Loucy (cell line): ENCODE data around the gene PRSS23.

Source experiments
- H2AFZ ChIP-seq: fragments of 200-600 bp; sonication (generic); 2 replicates; pipeline ENCODE4 v1.6.0; 2016; ENCODE audit warnings: antibody characterized with exemption, mild to moderate bottlenecking, low read length, moderate library complexity
- H3F3A ChIP-seq: fragments of 200-600 bp; 2 replicates; pipeline ENCODE4 v1.6.0; 2016; ENCODE audit warnings: antibody characterized with exemption, low read depth, mild to moderate bottlenecking
- H3K27me3 ChIP-seq: fragments of 200-600 bp; sonication (generic); 2 replicates; pipeline ENCODE4 v1.6.1; 2014; ENCODE audit warnings: low read length, mild to moderate bottlenecking; ENCODE audit not compliant: insufficient read depth, poor library complexity, severe bottlenecking
- H3K36me3 ChIP-seq: fragments of 200-600 bp; sonication (generic); 2 replicates; pipeline ENCODE4 v1.6.1; 2016; ENCODE audit warnings: low read length; ENCODE audit not compliant: insufficient read depth
- H3K4me1 ChIP-seq: fragments of 200-600 bp; sonication (generic); 2 replicates; pipeline ENCODE4 v1.5.1; 2014; ENCODE audit warnings: low read length, mild to moderate bottlenecking; ENCODE audit not compliant: insufficient read depth, poor library complexity, severe bottlenecking
- H3K4me2 ChIP-seq: fragments of 200-600 bp; sonication (generic); 2 replicates; pipeline ENCODE4 v1.6.0; 2014; ENCODE audit warnings: antibody characterized with exemption, low read length, low read depth, mild to moderate bottlenecking; ENCODE audit not compliant: poor library complexity, severe bottlenecking
- H3K4me3 ChIP-seq: fragments of 200-600 bp; sonication (generic); 2 replicates; pipeline ENCODE4 v1.5.1; 2014; ENCODE audit warnings: low read length, mild to moderate bottlenecking, mixed read lengths; ENCODE audit not compliant: poor library complexity, severe bottlenecking
- H3K79me2 ChIP-seq: fragments of 200-600 bp; sonication (generic); 2 replicates; pipeline ENCODE4 v1.6.1; 2014; ENCODE audit warnings: low read length; ENCODE audit not compliant: insufficient read depth
- H3K9ac ChIP-seq: fragments of 200-600 bp; sonication (generic); 2 replicates; pipeline ENCODE4 v1.6.0; 2014; ENCODE audit warnings: mild to moderate bottlenecking, low read depth, low read length, moderate library complexity; ENCODE audit not compliant: poor library complexity, severe bottlenecking
- H3K9me2 ChIP-seq: fragments of 200-600 bp; sonication (generic); replicated peaks from 2 replicates; pipeline ENCODE4 v1.6.1; 2016; ENCODE audit warnings: low read depth, low read length, mixed read lengths
- H3K9me3 ChIP-seq: fragments of 200-600 bp; sonication (generic); 2 replicates; pipeline ENCODE4 v1.6.1; 2014; ENCODE audit warnings: mild to moderate bottlenecking, antibody characterized with exemption, low read length, low read depth; ENCODE audit not compliant: insufficient read depth
- H4K20me1 ChIP-seq: fragments of 200-600 bp; sonication (generic); 2 replicates; pipeline ENCODE4 v1.6.0; 2014; ENCODE audit warnings: antibody characterized with exemption, low read length, mild to moderate bottlenecking; ENCODE audit not compliant: insufficient read depth, poor library complexity, severe bottlenecking
- EZH2phosphoT487 ChIP-seq: fragments of 200-600 bp; IDR thresholded peaks from 2 replicates; pipeline ENCODE4 v1.6.1; 2018; ENCODE audit warnings: antibody characterized with exemption, mild to moderate bottlenecking, moderate library complexity, borderline replicate concordance
- TF ChIP-seq, protein P1 (sequence below): fragments of 200-600 bp; sonication (generic); conservative IDR thresholded peaks from 2 replicates; pipeline ENCODE4 v1.5.1; 2014; ENCODE audit warnings: mild to moderate bottlenecking, antibody characterized with exemption, low read length

The PRSS23 gene

DNA sequence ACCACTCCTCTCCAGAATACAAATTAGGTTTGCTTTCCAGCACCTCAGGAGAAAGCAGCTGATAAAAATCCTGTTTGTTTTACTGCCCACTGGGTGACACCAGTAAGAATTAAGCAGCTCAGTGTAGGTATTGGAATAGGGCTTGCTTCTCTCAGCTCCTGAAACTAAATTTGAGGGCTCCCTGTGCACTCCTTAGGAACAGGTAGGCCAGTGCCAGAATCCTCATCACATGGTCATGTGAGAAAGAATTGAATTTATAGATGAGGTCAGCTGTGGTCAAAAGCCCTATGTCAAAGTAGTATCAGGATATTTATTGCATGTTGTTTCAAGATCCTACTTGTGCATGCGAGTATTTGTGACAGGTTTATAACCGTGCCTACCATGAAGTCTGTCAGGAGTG, 1.0 kb downstream of the PRSS23 start:
- H3K9me3 ChIP-seq = no peaks in the 10 kb centered on the region
- H2AFZ ChIP-seq = no peak overlapping the region
- TF ChIP-seq EZH2phosphoT487 = no peak
- TF ChIP-seq, protein P1, sequence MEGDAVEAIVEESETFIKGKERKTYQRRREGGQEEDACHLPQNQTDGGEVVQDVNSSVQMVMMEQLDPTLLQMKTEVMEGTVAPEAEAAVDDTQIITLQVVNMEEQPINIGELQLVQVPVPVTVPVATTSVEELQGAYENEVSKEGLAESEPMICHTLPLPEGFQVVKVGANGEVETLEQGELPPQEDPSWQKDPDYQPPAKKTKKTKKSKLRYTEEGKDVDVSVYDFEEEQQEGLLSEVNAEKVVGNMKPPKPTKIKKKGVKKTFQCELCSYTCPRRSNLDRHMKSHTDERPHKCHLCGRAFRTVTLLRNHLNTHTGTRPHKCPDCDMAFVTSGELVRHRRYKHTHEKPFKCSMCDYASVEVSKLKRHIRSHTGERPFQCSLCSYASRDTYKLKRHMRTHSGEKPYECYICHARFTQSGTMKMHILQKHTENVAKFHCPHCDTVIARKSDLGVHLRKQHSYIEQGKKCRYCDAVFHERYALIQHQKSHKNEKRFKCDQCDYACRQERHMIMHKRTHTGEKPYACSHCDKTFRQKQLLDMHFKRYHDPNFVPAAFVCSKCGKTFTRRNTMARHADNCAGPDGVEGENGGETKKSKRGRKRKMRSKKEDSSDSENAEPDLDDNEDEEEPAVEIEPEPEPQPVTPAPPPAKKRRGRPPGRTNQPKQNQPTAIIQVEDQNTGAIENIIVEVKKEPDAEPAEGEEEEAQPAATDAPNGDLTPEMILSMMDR = no peak
- H4K20me1 ChIP-seq = no peaks in the 10 kb centered on the region
- no peak overlapping the region for H3K4me2 ChIP-seq
- H3K79me2 ChIP-seq = no peaks in the 10 kb centered on the region
- H3K9ac ChIP-seq = no peak overlapping the region
- no peaks in the 10 kb centered on the region for H3F3A ChIP-seq
- H3K9me2 ChIP-seq = no peaks in the 10 kb centered on the region
- no peaks in the 10 kb centered on the region for H3K36me3 ChIP-seq
- H3K27me3 ChIP-seq = no peaks in the 10 kb centered on the region
- H3K4me3 ChIP-seq = no peak overlapping the region
- H3K4me1 ChIP-seq = no peaks in the 10 kb centered on the region

DNA sequence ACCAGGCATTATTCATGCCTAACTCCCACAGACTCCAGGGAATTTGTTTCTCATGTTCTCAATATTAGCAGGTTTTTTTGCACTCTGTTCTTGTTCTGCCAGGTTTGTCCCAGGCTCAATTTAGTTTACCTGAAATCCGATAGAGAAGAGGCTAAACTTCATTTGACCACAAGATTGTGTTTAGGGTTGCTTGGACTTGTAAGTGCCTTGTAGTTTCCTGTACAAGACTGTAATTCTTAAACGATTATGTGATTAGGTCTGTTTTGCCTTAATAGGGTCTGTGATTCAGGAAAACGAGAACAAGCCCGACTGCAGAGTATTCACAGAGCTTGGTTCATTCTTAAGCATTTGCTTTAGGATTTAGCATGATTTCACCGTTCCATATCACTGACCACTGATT, 1.8 kb downstream of the PRSS23 start:
- no peak overlapping the region for H3K9ac ChIP-seq
- no peak overlapping the region for H3K4me2 ChIP-seq
- TF ChIP-seq, protein P1 = no peak
- TF ChIP-seq EZH2phosphoT487 = no peak
- no peaks in the 10 kb centered on the region for H3K27me3 ChIP-seq
- no peaks in the 10 kb centered on the region for H3K9me3 ChIP-seq
- no peaks in the 10 kb centered on the region for H3K9me2 ChIP-seq
- no peaks in the 10 kb centered on the region for H3K79me2 ChIP-seq
- H3F3A ChIP-seq = no peaks in the 10 kb centered on the region
- H4K20me1 ChIP-seq = no peaks in the 10 kb centered on the region
- no peaks in the 10 kb centered on the region for H3K4me1 ChIP-seq
- H2AFZ ChIP-seq = no peak overlapping the region
- H3K4me3 ChIP-seq = no peak overlapping the region
- H3K36me3 ChIP-seq = no peaks in the 10 kb centered on the region

DNA sequence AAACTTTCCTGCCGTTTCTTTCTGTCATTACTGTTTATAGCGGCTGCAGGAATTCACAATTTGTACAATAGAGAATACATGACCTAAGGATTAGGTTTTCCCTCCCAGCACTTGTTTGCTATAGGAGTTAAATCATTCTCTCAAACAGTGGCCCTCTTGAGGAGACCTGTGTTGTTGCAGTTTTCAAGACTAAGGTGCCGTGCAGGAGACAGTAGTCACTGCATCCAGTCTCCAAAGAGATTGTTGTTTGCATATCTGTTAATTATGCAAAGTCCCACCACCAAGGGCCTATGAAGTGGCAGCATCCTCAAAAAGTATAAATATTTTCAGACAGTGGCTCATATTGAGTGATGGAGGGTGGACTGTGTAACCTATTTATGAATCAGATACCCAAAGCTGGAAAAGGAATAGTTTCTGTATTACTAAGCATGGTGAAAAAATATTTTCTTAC, 2.3 kb downstream of the PRSS23 start:
- H4K20me1 ChIP-seq = no peaks in the 10 kb centered on the region
- no peak overlapping the region for H3K4me2 ChIP-seq
- H2AFZ ChIP-seq = no peak overlapping the region
- no peaks in the 10 kb centered on the region for H3K9me2 ChIP-seq
- TF ChIP-seq EZH2phosphoT487 = no peak
- TF ChIP-seq, protein P1 = peak; percentile 65
- no peaks in the 10 kb centered on the region for H3K36me3 ChIP-seq
- no peaks in the 10 kb centered on the region for H3K27me3 ChIP-seq
- no peaks in the 10 kb centered on the region for H3F3A ChIP-seq
- no peaks in the 10 kb centered on the region for H3K79me2 ChIP-seq
- H3K9ac ChIP-seq = no peak overlapping the region
- H3K4me1 ChIP-seq = no peaks in the 10 kb centered on the region
- no peaks in the 10 kb centered on the region for H3K9me3 ChIP-seq
- no peak overlapping the region for H3K4me3 ChIP-seq
